Testis (tissue), 2 donors: Measurements from ENCODE around the gene APLF.

Source experiments
- POLR2A ChIP-seq: fragments of 450-650 bp; IDR thresholded peaks from one replicate; pipeline ENCODE4 v1.6.1; 2017; ENCODE audit warnings: antibody characterized with exemption, mild to moderate bottlenecking, moderate library complexity
- TF ChIP-seq, protein P1 (sequence below), 3 experiments: fragments of 450-650 bp in 2 of 3; fragments of 200-600 bp in 1 of 3; sonication (generic) in 1 of 3; IDR thresholded peaks; one replicate each; pipeline ENCODE4 v1.5.1; 2016 to 2019; ENCODE audit warnings: antibody characterized with exemption in 3 of 3, mild to moderate bottlenecking in 2 of 3, moderate library complexity in 1 of 3

DNA sequence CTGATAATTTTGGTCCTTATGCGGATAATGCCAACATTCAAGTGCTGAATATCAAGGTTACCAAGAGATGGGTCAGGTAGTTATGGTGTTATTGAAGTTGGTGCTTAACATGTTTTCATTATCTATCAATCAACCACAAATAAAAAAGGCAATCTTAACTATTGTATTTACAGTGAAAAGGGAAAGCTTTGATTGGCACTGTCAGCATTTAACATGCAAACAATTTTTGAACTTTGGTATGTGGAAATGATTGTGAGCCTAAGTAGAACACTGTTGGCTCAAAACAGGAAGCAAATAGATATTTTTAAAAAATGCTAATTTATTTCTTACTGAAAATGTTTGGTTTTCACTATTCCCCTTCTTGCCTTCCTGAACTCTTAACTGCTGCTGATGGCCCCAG is 21.9 kb downstream of the APLF start:
- TF ChIP-seq, protein P1, sequence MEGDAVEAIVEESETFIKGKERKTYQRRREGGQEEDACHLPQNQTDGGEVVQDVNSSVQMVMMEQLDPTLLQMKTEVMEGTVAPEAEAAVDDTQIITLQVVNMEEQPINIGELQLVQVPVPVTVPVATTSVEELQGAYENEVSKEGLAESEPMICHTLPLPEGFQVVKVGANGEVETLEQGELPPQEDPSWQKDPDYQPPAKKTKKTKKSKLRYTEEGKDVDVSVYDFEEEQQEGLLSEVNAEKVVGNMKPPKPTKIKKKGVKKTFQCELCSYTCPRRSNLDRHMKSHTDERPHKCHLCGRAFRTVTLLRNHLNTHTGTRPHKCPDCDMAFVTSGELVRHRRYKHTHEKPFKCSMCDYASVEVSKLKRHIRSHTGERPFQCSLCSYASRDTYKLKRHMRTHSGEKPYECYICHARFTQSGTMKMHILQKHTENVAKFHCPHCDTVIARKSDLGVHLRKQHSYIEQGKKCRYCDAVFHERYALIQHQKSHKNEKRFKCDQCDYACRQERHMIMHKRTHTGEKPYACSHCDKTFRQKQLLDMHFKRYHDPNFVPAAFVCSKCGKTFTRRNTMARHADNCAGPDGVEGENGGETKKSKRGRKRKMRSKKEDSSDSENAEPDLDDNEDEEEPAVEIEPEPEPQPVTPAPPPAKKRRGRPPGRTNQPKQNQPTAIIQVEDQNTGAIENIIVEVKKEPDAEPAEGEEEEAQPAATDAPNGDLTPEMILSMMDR (IDR thresholded peaks at IDR 0.05): no peak
- no peak for TF ChIP-seq POLR2A
